HG02970 (cell line): Measurements from ENCODE around the gene ANK3.
"Not testable (repeated sequence)": the region's sequence is repeated elsewhere in the genome, so short reads cannot be mapped to it uniquely, and the experiment has no call there.

ENCODE experiments used
- ATAC-seq: cut with Tn5 transposase; IDR thresholded peaks from one replicate; pipeline ENCODE4 v1.9.1; 2021; ENCODE audit warnings: mild to moderate bottlenecking, moderate library complexity, moderate number of reproducible peaks; ENCODE audit not compliant: unreplicated experiment, low FRiP score

ANK3 gene

DNA sequence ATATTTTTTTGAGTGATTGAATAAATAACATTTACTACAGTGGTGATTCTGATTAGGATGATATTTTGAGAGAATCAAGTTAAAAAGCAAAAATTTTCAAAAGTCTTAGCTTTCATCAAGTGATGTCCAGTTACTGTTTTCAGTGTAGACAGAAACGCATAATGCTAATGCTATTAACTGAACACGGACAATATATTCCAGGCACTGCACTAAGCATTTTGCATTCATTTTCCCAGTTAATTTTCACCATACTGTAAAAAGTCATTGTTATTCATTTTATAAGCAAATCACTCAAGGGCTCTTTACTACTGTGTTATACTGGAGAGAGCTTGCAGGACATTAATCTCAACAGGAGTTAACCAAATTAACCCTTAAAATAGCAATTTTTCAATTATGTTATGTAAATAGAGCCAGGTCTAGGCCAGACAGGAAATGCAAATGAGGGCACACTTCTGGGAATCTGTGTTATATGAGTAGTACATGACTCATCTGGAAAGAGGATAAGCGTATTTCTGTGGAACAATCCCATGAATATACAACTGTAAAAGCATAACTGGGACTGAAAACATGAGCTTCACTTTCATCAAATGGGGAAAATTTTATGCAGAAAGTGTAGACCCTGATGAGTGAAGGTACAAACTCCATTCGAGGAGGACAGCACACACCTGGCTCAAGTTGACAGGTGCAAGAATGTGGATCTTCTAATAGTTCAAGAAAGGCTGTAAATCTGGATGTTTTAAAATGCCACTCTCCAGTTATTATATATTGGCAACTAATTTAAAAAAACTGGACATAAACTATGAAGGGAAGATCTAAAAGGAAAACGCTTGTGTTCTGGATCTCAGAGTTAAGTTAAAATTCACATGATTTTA, 75.4 kb downstream of the ANK3 start:
- no peak for ATAC-seq

DNA sequence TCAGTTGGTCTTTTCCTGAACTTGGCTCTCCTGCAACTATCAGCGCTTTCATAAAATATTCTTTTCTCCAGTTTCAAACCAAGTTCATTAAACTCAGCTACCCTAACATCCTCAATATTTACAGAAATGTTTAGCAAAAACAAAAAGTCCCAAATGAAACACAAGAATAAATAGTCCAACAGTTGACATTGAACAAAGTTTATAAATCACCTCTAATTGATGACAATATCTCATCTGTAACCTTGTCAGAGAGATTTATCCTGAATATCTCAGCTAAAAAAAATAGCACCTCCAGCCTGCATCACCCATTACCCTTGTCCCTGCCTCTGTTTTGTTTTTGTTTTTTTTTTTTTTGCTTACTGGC, 76.1 kb downstream of the ANK3 start:
- ATAC-seq = no peak

DNA sequence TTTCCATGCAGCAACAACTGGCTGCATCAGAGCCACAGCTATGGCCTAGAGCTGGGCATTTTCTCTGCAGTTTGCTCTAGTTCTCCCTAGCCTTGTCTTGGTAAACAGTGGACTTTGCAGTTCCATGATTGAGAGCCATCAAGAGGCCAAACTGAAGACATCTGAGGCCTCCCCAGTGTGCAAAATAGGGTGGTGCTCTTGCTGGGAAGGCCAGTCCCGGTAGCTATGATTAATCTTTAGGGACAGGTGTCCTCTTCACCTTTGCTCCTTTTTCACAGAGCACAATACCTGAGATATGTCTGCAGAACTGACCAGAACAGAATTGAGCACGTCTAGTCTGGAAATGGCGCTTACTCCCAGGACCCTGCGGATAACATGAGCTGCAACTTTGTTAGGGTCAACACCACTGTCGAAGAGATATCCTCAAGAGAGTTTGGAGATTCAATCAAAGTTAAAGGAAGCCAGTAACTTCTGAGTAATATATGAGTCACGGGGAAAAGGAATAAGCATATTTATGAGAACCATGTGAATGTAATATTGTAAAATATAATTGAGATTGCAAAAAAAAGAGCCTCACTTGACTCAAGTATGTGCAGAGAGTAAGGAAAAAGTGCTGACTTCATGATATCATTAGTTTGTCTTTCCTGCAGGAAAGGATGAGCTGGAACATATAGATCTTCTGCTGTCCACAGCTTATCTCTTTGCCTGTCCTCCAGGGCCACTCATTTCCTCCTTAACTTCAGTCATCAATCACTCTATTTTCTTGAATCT, 76.7 kb downstream of the ANK3 start:
- no peak for ATAC-seq

DNA sequence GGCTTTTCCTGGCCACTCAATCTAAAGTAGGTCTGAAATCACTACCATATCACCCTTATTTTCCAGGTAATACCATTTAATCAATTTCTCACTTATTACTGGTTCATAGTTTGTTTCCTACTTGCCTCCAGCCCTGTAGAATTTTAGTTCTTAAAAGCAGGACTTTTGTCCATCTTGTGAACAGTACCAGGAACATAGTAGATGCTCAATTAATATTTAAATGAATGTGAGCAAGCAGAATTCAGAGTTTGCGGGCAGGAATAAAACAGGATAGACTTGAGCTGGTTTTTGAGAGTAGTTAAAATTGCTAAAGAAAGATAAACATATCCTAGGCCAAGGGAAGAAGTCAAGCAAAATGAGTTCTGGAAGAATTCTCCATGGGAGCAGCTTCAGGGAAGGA, 77.9 kb downstream of the ANK3 start:
- no peak for ATAC-seq

DNA sequence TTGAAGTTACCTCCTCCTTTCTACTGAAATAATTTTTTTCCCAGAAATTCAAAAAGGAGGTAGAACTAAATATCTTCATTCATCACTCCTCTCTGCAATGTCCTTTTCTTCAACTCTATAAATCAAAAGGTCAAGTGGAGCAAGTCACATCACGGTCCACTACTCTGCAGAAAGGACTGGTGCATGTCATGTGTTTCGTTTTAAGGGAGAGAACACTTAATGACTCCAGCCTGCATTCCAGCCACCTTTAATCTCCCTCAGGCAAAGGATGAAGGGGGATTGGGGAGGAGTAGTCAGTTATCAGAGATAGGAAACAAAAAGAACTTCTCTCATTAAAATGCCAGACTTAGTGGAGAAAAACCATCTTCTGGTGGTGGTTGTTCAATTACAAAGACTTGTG, 78.9 kb downstream of the ANK3 start:
- no peak for ATAC-seq

DNA sequence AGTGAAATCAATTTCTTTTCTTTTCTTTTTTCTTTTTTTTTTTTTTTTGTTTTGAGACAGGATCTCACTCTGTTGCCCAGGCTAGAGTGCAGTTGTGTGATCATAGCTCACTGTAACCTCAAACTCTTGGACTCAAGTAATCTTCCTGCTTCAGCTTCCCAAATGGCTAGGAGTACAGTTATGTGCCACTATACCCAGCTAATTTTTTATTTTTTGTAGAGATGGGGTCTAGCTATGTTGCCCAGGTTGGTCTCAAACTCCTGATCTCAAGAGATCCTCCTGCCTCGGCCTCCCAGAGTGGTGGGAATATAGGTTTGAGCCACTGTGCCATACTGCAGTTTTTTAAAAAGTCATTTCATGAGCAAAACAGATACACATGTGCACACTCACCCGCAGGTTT, 79.8 kb downstream of the ANK3 start:
- no peak for ATAC-seq

DNA sequence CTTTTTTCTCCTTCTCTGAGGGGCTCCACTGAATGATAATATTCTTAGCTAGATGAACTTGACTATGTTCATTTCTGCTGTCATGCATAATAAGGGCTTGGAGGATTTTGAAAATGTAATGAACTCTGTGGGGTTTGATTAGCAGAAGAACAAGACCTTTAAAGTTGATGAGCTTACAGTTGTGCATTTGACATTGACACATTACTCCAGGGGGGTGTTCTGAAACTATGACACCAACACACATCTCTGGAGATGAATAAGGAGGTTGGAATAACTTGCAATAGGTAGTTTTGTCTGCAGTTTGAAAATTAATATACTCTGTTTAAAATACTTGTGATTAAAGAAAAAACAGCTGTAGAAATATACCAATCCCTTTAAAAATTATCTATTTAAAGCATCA, 80.3 kb downstream of the ANK3 start:
- ATAC-seq = no peak

DNA sequence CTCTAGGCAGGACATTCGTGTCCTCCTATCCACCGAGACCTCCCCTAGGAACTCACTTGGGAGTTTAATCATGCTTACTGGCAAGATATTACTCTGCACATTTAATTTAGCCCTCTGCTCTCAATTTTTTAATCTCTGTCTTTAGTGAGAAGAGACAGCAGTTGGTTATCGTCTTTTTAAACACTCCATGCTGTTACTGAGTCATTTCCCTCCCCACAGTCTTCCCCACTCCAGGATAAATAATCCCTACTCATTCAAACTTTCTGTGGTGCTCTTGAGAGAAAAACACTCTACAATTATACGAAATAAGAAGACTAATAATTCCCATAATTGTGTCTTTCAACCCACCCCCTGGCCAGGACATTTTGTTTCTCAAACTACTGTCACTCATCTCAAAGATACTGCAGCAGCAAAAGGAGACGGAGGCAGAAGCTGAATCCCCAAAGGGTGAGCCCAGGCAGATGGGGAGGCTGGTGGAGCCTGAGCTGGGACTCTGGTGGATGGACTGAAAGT, 84.2 kb downstream of the ANK3 start:
- no peak for ATAC-seq

DNA sequence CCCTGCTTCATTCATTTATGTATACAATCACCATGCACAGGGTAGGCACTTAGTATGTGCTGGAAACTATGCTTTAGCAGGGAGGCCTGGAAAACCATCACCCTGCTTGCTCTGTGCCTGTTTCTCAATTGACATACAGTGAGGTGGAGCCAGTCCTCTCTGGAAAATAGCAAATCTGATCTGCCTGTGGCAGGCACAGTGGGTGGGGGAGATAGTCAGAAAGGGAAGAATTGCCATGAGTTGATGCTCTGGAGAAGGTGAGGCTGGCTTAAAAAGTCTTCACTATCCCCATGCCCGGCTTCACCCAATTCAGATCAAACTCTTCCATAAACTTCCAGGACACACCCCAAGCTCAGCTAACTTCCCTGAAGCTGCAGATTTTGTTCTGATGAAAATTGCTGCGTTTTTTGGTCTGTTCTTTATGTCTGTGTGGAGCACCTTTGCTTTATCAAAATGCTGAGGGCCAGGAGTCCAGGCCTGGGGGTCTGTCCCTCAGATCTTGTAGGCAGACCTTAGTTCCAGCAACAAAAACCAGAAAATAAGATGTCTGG, 84.8 kb downstream of the ANK3 start:
- ATAC-seq = no peak

DNA sequence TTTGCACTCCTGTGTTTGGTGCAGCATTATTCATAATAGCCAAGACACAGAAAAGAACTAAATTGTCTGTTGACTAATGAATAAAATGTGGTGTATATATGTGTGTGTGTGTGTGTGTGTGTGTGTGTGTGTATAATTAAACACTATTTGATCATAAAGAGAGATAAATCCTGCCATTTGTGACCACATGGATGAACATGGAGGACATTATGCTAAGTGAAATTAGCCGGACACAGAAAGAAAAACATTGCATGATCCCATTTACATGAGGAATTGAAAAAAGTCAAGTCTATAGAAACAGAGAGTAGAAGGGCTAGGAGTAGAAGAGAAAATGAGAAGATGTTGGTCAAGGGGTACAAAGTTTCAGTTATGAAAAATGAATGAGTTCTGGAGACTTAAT, 85.9 kb downstream of the ANK3 start:
- no peak for ATAC-seq

DNA sequence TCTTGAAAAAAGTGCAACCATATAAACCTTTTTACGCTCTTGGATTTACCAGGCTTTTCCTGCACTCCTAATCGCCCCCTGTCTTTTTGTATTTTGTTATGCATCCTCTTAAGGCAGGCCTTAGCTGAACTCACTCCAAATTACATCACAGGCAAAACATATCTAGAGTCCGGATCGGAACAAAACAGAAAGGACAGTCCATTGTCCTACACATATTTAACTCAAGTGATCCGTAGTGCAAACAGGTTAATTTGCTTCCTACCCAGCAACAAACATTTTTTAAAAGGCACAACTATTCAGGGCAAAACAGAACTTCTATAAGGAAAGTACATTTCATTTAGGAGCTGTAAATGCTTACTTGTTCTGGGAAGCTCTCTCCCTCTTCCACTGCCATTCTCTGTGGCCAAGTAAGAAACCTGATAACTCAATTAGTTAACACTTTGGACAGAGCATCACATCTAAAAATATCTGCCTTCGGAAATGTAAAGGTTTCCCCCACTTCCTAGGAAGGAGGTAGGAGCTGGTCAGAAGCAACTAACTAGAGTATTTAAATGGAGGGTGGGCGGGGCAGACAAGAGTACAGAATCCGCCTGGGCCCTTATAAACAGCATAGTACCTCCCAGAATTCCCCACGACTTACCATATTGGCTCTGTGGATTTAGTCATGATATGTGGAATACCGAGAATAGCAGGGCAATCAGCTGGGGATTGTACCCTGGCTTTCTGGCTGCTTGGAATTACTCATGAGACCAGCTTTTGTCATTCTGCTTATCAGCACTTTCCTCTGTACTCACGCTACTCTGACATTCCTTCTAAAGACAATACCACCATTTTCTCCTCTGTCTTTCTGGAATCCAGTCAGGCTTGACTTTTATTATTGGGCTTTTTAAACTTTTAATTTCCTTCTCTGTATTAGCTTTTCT, 89.5 kb downstream of the ANK3 start:
- ATAC-seq = no peak

DNA sequence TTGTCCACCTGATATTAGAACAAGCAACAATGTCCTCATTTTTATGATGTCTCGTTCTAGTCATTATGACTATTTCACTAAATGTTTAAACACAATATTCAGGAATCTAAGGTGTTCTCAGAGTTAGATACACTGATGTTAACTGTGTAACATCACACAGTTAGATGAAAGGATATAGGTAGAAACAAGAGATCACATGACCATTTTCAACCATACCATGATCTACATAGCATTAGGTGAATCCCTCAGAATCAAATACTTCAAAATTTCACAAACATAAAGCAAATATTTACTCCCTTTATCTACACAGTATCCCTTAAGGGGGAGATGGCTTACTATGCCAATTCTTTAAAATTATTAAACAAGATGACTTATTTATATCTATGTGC, 90.3 kb downstream of the ANK3 start:
- no peak for ATAC-seq

DNA sequence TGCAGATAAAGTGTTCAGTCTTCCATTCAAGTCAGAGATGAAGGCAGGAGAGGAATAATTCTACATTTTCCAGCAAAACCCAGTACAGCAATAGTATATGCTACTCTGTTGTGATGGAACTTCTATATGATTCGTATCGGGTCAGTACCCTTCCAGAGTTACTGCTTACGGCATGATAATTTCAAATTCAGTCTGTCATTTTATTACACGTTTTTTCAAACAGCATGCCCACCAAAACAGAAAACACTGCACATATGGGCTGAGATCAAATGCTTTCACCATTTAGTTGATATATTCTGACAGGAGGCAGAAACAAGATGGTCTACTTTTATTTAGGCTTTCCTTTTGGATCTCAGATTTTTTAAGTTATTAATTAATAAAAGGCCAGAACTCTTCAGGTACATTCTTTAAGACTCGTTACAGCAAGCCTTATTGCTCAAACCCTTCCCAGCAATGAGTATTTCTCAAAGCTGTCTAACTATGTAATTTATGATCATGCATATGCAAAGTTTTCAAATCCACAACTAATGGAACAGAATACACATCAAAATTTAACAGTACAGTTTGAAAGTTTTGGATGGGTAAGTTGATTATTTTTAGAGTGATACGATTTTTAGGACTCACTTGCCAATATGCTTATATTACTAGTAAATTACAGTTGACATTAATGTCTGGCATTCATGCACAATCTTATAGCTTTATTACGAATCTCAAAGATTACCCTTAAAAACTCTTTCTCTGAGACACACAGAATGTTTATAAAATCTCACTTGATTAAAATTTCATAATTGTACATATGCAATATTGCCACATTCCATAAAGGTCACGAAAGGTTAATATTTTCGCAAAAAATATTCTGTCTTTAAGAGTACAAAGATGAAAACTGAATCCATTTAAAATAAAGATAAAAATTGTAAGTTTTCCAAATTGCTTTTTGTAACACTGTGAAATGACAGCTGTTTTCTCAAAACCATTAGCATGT, 91.0 kb downstream of the ANK3 start:
- no peak for ATAC-seq

DNA sequence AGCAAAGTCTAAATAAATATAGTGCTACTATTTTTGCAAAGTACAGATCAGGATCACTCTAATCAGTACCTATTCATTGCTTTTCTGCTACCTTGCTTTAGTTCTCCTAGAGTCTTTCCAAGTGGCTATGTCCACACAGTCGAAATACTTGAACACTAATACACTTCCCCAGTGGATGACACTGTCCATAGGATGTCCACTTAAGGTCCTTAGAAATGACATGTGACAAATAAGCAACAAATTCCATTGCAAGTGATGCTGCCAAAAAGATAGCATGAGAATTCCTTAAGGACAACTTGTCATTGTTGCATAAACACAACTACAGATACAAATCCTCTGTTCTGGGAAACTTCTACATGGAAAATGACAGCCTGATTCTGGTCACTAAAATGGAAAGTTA, 93.6 kb downstream of the ANK3 start:
- no peak for ATAC-seq

DNA sequence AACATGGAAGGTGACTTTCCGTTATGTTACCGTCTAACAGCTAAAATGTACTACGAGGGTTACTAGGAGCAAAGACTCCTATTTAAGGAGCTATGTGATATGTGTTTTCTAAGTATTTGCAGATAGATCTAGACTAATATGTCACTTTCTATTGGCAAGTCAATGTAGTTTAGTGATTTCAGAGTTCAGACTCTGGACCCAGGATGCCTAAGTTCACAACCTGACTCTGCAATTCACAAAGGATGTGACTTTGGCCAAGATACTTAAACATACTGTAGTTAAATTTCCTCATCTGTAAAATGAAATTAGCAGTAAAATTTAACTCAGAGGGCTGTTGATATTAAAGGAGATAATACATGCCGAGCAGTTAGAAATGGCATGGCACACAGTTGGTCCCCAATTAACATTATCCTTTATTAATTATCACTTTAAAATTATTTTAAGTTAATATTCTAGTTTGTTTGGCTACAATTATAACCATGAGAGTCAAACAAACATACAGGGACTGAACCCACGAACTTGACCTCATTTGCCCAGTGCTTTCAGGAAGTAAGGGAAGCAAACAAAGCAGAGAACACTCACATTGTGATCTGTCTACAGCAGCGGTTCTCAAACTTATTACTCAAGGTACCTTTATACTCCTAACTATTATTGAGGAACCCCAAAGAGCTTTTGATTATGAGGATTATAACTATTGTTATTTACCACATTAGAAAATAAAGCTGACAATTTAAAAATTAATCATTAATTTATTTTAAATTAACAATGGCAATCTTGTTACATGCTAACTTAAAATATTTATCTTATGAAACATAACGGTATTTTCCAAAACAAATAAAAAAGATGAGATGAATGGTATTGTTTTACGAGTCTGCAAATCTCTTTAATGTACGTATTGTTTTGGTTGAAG, 94.4 kb downstream of the ANK3 start:
- no peak for ATAC-seq

DNA sequence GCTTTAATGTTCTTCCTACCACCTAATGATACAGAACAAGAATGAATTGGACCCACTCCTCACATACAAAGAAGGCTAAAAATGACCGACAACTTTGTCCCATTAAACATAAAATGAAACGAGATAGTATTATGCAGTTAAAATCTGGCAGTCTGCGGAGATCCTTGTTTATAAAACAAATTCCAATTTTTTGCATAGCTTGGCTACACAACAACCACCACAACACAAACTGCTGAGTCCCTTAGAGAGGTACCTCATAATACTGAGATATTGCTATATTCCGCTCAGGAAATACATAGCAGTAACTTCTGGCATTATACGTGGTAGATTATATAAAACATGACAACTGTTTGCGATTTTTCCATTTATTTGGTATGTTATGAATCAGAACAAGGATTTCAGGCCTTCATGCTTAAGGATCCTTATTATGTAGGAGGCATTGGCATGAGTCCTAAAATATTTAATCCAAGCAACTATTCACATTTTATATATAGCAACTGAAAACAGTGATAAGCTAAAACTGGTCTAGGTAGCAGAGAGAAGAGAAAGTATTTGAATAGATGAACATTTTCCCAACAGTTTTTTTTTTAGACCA, 96.0 kb downstream of the ANK3 start:
- ATAC-seq = no peak

DNA sequence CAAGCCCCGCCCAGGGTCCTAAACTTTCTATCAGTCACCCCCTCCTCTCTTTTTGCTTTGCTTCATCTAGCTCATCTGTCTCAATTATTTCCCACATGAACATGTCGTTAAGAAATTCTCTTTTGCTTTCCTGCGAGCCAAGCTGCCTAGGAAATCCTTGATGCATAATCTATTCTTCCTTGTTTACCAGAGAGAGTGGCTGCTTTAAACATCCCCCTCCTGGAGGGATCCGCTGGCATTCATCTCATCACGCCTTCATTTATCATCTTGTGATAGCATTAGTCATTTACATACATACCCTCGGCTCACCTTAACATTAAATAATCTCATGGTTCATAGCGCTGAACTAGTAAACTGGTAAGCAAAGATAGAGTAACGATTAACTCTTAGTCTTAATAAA, 96.7 kb downstream of the ANK3 start:
- no peak for ATAC-seq

DNA sequence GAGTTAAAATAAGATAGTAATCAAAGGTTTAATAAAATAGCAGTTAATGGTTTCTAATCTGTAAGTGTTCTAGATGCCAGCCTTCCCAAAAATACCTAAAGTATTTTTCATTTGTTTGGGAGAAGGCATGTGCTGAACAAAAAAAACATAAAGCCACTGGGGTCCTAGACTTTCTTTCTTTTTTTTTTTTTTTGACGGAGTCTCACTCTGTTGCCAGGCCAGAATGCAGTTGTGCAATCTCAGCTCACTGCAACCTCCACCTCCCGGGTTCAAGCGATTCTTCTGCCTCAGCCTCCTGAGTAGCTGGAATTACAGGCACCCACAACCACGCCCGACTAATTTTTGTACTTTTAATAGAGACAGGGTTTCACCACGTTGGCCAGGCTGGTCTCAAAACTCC, 97.1 kb downstream of the ANK3 start:
- ATAC-seq = not testable (repeated sequence)
